ENCODE measurements around the gene B3GAT1.

DNA sequence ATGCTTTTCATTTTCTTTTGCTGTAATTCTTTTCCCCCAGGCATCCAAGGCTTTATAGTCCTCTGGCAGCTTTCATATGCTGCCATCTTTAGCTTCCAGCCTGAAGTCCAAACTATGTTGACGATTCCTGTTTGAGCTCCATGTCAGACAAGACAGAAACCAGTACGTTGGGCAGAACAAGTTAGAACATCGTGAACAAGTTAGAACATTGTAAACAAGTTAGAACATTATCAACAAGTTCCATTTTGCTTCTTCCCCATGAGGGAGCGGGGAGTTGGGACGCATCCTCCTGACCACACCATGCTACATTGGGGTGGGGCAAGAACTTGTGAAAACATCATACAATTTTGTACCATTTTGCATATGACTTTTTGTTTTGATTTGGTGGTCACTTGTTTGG is 56.4 kb downstream of the B3GAT1 start:
- TF ChIP-seq POLR2A (IDR thresholded peaks at IDR 0.05): no peak
- TF ChIP-seq, protein P1, sequence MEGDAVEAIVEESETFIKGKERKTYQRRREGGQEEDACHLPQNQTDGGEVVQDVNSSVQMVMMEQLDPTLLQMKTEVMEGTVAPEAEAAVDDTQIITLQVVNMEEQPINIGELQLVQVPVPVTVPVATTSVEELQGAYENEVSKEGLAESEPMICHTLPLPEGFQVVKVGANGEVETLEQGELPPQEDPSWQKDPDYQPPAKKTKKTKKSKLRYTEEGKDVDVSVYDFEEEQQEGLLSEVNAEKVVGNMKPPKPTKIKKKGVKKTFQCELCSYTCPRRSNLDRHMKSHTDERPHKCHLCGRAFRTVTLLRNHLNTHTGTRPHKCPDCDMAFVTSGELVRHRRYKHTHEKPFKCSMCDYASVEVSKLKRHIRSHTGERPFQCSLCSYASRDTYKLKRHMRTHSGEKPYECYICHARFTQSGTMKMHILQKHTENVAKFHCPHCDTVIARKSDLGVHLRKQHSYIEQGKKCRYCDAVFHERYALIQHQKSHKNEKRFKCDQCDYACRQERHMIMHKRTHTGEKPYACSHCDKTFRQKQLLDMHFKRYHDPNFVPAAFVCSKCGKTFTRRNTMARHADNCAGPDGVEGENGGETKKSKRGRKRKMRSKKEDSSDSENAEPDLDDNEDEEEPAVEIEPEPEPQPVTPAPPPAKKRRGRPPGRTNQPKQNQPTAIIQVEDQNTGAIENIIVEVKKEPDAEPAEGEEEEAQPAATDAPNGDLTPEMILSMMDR (IDR thresholded peaks at IDR 0.05): no peak
